H9 (cell line): ENCODE results near the gene L3MBTL4. TPM values are rescaled to one million over a fixed set of nuclear protein-coding genes. Genes with fewer than 3 reads are reported as not detected.

ENCODE experiments used
- DNase-seq: peaks from one replicate; pipeline ENCODE4 v3.0.0-alpha.2; 2017
- H2AFZ ChIP-seq: one replicate; pipeline ENCODE4 v1.6.1; 2013; ENCODE audit warnings: mild to moderate bottlenecking, low read length, control low read depth, moderate library complexity
- H2AK5ac ChIP-seq: 2 replicates; pipeline ENCODE4 v1.6.1; 2013; ENCODE audit warnings: low read length, control low read depth, mixed read lengths; ENCODE audit not compliant: insufficient read length
- H2BK120ac ChIP-seq: one replicate; pipeline ENCODE4 v1.6.1; 2013; ENCODE audit warnings: low read depth, mild to moderate bottlenecking, low read length, control low read depth, inconsistent platforms; ENCODE audit not compliant: poor library complexity, severe bottlenecking
- H2BK12ac ChIP-seq: 2 replicates; pipeline ENCODE4 v1.6.1; 2013; ENCODE audit warnings: low read length, control low read depth, mixed read lengths, low read depth; ENCODE audit not compliant: insufficient read length
- H2BK15ac ChIP-seq: 2 replicates; pipeline ENCODE4 v1.6.1; 2013; ENCODE audit warnings: low read depth, low read length, control low read depth
- H2BK20ac ChIP-seq: one replicate; pipeline ENCODE4 v1.6.1; 2013; ENCODE audit warnings: low read depth, mild to moderate bottlenecking, low read length, control low read depth, inconsistent platforms; ENCODE audit not compliant: poor library complexity, severe bottlenecking
- H2BK5ac ChIP-seq: 2 replicates; pipeline ENCODE4 v1.6.1; 2013; ENCODE audit warnings: low read length, control low read depth, mixed read lengths; ENCODE audit not compliant: insufficient read length
- H3K14ac ChIP-seq: 2 replicates; pipeline ENCODE4 v1.6.1; 2013; ENCODE audit warnings: low read length, control low read depth; ENCODE audit not compliant: insufficient read depth
- H3K18ac ChIP-seq: 2 replicates; pipeline ENCODE4 v1.6.1; 2013; ENCODE audit warnings: low read depth, mild to moderate bottlenecking, mixed read lengths, low read length, control low read depth; ENCODE audit not compliant: insufficient read length
- H3K23ac ChIP-seq: 2 replicates; pipeline ENCODE4 v1.6.1; 2013; ENCODE audit warnings: low read length, control low read depth, mixed read lengths, low read depth; ENCODE audit not compliant: insufficient read length
- H3K23me2 ChIP-seq: 2 replicates; pipeline ENCODE4 v1.6.1; 2013; ENCODE audit warnings: low read depth, mild to moderate bottlenecking, mixed read lengths, low read length, control low read depth; ENCODE audit not compliant: insufficient read length, poor library complexity, severe bottlenecking
- H3K27ac ChIP-seq: 2 replicates; pipeline ENCODE4 v1.5.1; 2013; ENCODE audit warnings: low read length, control low read depth, mixed read lengths, low read depth; ENCODE audit not compliant: insufficient read length
- H3K27me3 ChIP-seq: 2 replicates; pipeline ENCODE4 v1.6.1; 2013; ENCODE audit warnings: low read length, control low read depth, inconsistent platforms; ENCODE audit not compliant: insufficient read depth
- H3K4ac ChIP-seq: 2 replicates; pipeline ENCODE4 v1.6.1; 2013; ENCODE audit warnings: low read depth, mild to moderate bottlenecking, control low read depth, inconsistent platforms, low read length, moderate library complexity
- H3K4me1 ChIP-seq: 2 replicates; pipeline ENCODE4 v1.6.1; 2013; ENCODE audit warnings: low read length, control low read depth, inconsistent platforms; ENCODE audit not compliant: insufficient read depth
- H3K4me2 ChIP-seq: 2 replicates; pipeline ENCODE4 v1.6.1; 2013; ENCODE audit warnings: low read length, control low read depth, mixed read lengths; ENCODE audit not compliant: insufficient read length, insufficient read depth
- H3K56ac ChIP-seq: 2 replicates; pipeline ENCODE4 v1.6.1; 2013; ENCODE audit warnings: low read depth, mild to moderate bottlenecking, mixed read lengths, low read length, control low read depth; ENCODE audit not compliant: insufficient read length
- H3K79me1 ChIP-seq: 2 replicates; pipeline ENCODE4 v1.6.1; 2013; ENCODE audit warnings: low read depth, mild to moderate bottlenecking, moderate library complexity, low read length, control low read depth, inconsistent platforms; ENCODE audit not compliant: insufficient read depth, poor library complexity, severe bottlenecking
- H3K79me2 ChIP-seq: 2 replicates; pipeline ENCODE4 v1.6.1; 2013; ENCODE audit warnings: low read length, control low read depth, inconsistent platforms; ENCODE audit not compliant: insufficient read depth
- H3K9ac ChIP-seq: 2 replicates; pipeline ENCODE4 v1.6.1; 2013; ENCODE audit warnings: low read length, control low read depth, mixed read lengths; ENCODE audit not compliant: insufficient read length; ENCODE audit errors: extremely low read depth
- H3K9me3 ChIP-seq: one replicate; pipeline ENCODE4 v1.6.1; 2013; ENCODE audit warnings: low read depth, low read length, inconsistent platforms; ENCODE audit not compliant: control insufficient read depth
- H3T11ph ChIP-seq: one replicate; pipeline ENCODE4 v1.6.1; 2013; ENCODE audit warnings: mild to moderate bottlenecking, low read length, control low read depth, inconsistent platforms
- H4K20me1 ChIP-seq: one replicate; pipeline ENCODE4 v1.6.1; 2013; ENCODE audit not compliant: control insufficient read depth, insufficient read length, insufficient read depth
- H4K5ac ChIP-seq: 2 replicates; pipeline ENCODE4 v1.6.1; 2013; ENCODE audit warnings: low read depth, mild to moderate bottlenecking, mixed read lengths, low read length, control low read depth; ENCODE audit not compliant: insufficient read length
- H4K8ac ChIP-seq: replicated peaks from 2 replicates; pipeline ENCODE4 v1.6.1; 2013; ENCODE audit warnings: low read length, control low read depth, mixed read lengths, low read depth; ENCODE audit not compliant: insufficient read length
- H4K91ac ChIP-seq: 2 replicates; pipeline ENCODE4 v1.6.1; 2013; ENCODE audit warnings: low read depth, mild to moderate bottlenecking, moderate library complexity, mixed read lengths, low read length, control low read depth; ENCODE audit not compliant: insufficient read length
- H3K27ac Mint-ChIP-seq, 3 experiments: 2 replicates in 2 of 3; 3 replicates in 1 of 3; pipeline ENCODE4 v1.8.0; 2020 to 2021; ENCODE audit warnings: mixed read lengths in 3 of 3, mild to moderate bottlenecking in 1 of 3, moderate library complexity in 1 of 3
- H3K27me3 Mint-ChIP-seq: 2 replicates; pipeline ENCODE4 v1.8.0; 2021; ENCODE audit warnings: low read depth, mild to moderate bottlenecking, moderate library complexity, mixed read lengths
- H3K36me3 Mint-ChIP-seq, 3 experiments: 2 replicates in 2 of 3; 3 replicates in 1 of 3; pipeline ENCODE4 v1.8.0; 2020 to 2021; ENCODE audit warnings: low read depth in 3 of 3, mixed read lengths in 3 of 3; ENCODE audit not compliant: insufficient read depth in 1 of 3
- H3K4me1 Mint-ChIP-seq, 2 experiments: 2 replicates each; pipeline ENCODE4 v1.8.0; 2020; ENCODE audit warnings: mixed read lengths in 2 of 2
- H3K4me3 Mint-ChIP-seq, 2 experiments: 2 replicates in 1 of 2; 3 replicates in 1 of 2; pipeline ENCODE4 v1.8.0; 2020 to 2021; ENCODE audit warnings: mild to moderate bottlenecking in 2 of 2, mixed read lengths in 2 of 2, moderate library complexity in 1 of 2
- H3K9me3 Mint-ChIP-seq, 2 experiments: 2 replicates in 1 of 2; 3 replicates in 1 of 2; pipeline ENCODE4 v1.8.0; 2020; ENCODE audit warnings: mild to moderate bottlenecking in 2 of 2, mixed read lengths in 2 of 2, moderate library complexity in 1 of 2
- WGBS: extraction: QIAGEN DNeasy Blood & Tissue Kit; methylation state at CpG from one replicate; pipeline ENCODE4 v1.1.7; 2013; ENCODE audit warnings: missing lambda C conversion rate, low lambda C conversion rate, mixed read lengths; ENCODE audit not compliant: insufficient read length; ENCODE audit errors: extremely low coverage; 5-methylcytosine and 5-hydroxymethylcytosine counted together
- total RNA-seq: library from RNA; stranded (reverse); gene quantifications from 2 replicates; pipeline ENCODE4 v1.2.1, GENCODE V29; 2021
- TF ChIP-seq, protein P1 (sequence below): fragments of 200-600 bp; sonication (generic); conservative IDR thresholded peaks from 3 replicates; pipeline ENCODE4 v1.8.0; 2021; ENCODE audit warnings: antibody characterized with exemption, mild to moderate bottlenecking

The L3MBTL4 gene
- total RNA-seq, 1 experiment from 2014 or later = 1.9 TPM

DNA sequence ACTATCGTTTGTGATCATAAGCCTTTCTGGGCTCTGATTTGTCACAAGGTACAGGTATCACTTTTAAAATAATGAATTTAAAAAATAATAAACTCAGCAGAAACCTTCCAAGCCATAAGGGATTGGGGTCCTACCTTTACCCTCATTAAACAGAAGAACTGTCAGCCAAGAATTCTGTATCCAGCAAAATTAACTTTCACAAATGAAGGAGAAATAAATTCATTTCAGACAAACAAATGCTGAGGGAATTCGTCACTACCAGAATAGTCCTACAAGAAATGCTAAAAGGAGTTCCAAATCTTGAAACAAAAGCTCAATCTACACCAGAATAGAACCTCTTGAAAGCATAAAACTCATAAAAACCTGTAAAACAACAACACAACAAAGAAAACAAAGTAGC, 25.7 kb downstream of the L3MBTL4 start:
- Histone ChIP-seq H3K9ac (no peak overlapping the region), H3K4me2 (no peak overlapping the region), H3K4ac (no peak overlapping the region), H3T11ph (no peak overlapping the region), H2AFZ (no peak overlapping the region), H2AK5ac (no peak overlapping the region), H3K9me3 (no peaks in the 10 kb centered on the region), H3K27ac (no peak overlapping the region), H3K27me3 (no peaks in the 10 kb centered on the region), H3K18ac (no peak overlapping the region), H4K5ac (no peak overlapping the region), H2BK120ac (no peak overlapping the region), H2BK15ac (no peak overlapping the region), H2BK12ac (no peak overlapping the region), H3K4me1 (no peaks in the 10 kb centered on the region), H4K20me1 (no peaks in the 10 kb centered on the region), H3K23ac (no peak overlapping the region), H2BK5ac (no peak overlapping the region), H2BK20ac (no peak overlapping the region), H3K56ac (no peak overlapping the region), H4K8ac (no peak overlapping the region), H3K79me1 (no peaks in the 10 kb centered on the region), H3K14ac (no peak overlapping the region), H3K79me2 (no peaks in the 10 kb centered on the region), H4K91ac (no peak overlapping the region), H3K23me2 (no peaks in the 10 kb centered on the region)
- no peak overlapping the region for H3K27ac Mint-ChIP-seq
- no CpG with 5 or more reads among the region's 2 CpGs for WGBS
- H3K4me3 Mint-ChIP-seq = no peak overlapping the region
- H3K4me1 Mint-ChIP-seq = no peaks in the 10 kb centered on the region
- TF ChIP-seq, protein P1, sequence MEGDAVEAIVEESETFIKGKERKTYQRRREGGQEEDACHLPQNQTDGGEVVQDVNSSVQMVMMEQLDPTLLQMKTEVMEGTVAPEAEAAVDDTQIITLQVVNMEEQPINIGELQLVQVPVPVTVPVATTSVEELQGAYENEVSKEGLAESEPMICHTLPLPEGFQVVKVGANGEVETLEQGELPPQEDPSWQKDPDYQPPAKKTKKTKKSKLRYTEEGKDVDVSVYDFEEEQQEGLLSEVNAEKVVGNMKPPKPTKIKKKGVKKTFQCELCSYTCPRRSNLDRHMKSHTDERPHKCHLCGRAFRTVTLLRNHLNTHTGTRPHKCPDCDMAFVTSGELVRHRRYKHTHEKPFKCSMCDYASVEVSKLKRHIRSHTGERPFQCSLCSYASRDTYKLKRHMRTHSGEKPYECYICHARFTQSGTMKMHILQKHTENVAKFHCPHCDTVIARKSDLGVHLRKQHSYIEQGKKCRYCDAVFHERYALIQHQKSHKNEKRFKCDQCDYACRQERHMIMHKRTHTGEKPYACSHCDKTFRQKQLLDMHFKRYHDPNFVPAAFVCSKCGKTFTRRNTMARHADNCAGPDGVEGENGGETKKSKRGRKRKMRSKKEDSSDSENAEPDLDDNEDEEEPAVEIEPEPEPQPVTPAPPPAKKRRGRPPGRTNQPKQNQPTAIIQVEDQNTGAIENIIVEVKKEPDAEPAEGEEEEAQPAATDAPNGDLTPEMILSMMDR = no peak
- H3K27me3 Mint-ChIP-seq = no peaks in the 10 kb centered on the region; the same call in 1 of the 2 replicates
- peaks cover 3 to 21% (median 10%) of the 10 kb centered on the region in 3 experiments; a peak in 5 of 7 replicates for H3K36me3 Mint-ChIP-seq
- DNase-seq = no peak
- H3K9me3 Mint-ChIP-seq = peaks cover 21 to 25% of the 10 kb centered on the region in 2 experiments; a peak in 4 of 5 replicates
